ENCODE results near the gene INPP5A.

- TF ChIP-seq POLR2AphosphoS5 (IDR thresholded peaks at IDR 0.05; ENCODE audit: low read depth) (no peak), CTCF (IDR thresholded peaks at IDR 0.05; ENCODE audit: insufficient read depth, low read length) (no peak), SPI1 (IDR thresholded peaks at IDR 0.05; ENCODE audit: borderline replicate concordance, low read depth) (no peak)
Observed at GRCh38 chr10:132612571-132613504, 75.3 kb downstream of the INPP5A start.
